Karpas-422 (cell line): ENCODE measurements around the gene CNTNAP2. TPM values are rescaled to one million over a fixed set of nuclear protein-coding genes. Genes with fewer than 3 reads are reported as not detected.

Experiments
- DNase-seq: peaks from one replicate; pipeline ENCODE4 v3.0.0-alpha.2; 2015
- H2AFZ ChIP-seq: fragments of 200-600 bp; sonication (generic); 2 replicates; pipeline ENCODE4 v1.6.1; 2014; ENCODE audit warnings: antibody characterized with exemption, low read length, mixed read lengths
- H3K27ac ChIP-seq: fragments of 200-600 bp; sonication (generic); 2 replicates; pipeline ENCODE4 v1.5.1; 2014; ENCODE audit warnings: mild to moderate bottlenecking, low read length, moderate library complexity
- H3K27me3 ChIP-seq: fragments of 200-600 bp; sonication (generic); 2 replicates; pipeline ENCODE4 v1.6.1; 2014; ENCODE audit warnings: low read length, mixed read lengths
- H3K36me3 ChIP-seq: fragments of 200-600 bp; sonication (generic); 2 replicates; pipeline ENCODE4 v1.6.1; 2014; ENCODE audit warnings: low read length, mixed read lengths; ENCODE audit not compliant: insufficient read depth
- H3K4me1 ChIP-seq: fragments of 200-600 bp; sonication (generic); 2 replicates; pipeline ENCODE4 v1.6.1; 2014; ENCODE audit warnings: mild to moderate bottlenecking, low read length, mixed read lengths
- H3K4me2 ChIP-seq: fragments of 200-600 bp; sonication (generic); 2 replicates; pipeline ENCODE4 v1.6.1; 2014; ENCODE audit warnings: low read length, low read depth, mild to moderate bottlenecking; ENCODE audit not compliant: poor library complexity, severe bottlenecking
- H3K4me3 ChIP-seq: fragments of 200-600 bp; sonication (generic); 2 replicates; pipeline ENCODE4 v1.5.1; 2014; ENCODE audit warnings: mild to moderate bottlenecking, antibody characterized with exemption, low read length, mixed read lengths
- H3K79me2 ChIP-seq: fragments of 200-600 bp; sonication (generic); 2 replicates; pipeline ENCODE4 v1.6.1; 2014; ENCODE audit warnings: mild to moderate bottlenecking, low read length, mixed read lengths
- H3K9ac ChIP-seq: fragments of 200-600 bp; sonication (generic); 2 replicates; pipeline ENCODE4 v1.6.0; 2014; ENCODE audit warnings: low read length
- H3K9me2 ChIP-seq: fragments of 200-600 bp; sonication (generic), shearing (Covaris generic); replicated peaks from 2 replicates; pipeline ENCODE4 v1.6.0; 2014; ENCODE audit warnings: mild to moderate bottlenecking, low read length, moderate library complexity; ENCODE audit not compliant: insufficient read depth
- H3K9me3 ChIP-seq: fragments of 300-700, 200-600 bp; sonication (generic); 2 replicates; pipeline ENCODE4 v1.6.1; 2014; ENCODE audit warnings: low read length, mixed read lengths
- H4K20me1 ChIP-seq: fragments of 200-600 bp; sonication (generic); 2 replicates; pipeline ENCODE4 v1.6.1; 2014; ENCODE audit warnings: mild to moderate bottlenecking, antibody characterized with exemption, low read length, low read depth; ENCODE audit not compliant: insufficient read depth
- total RNA-seq: library from RNA; depleted of rRNA; stranded (reverse); fragments of >200 nt; shearing (Covaris generic); gene quantifications from 2 replicates; pipeline ENCODE4 v1.2.3, GENCODE V29; 2014; ENCODE audit warnings: low replicate concordance

CNTNAP2 gene
- total RNA-seq, 1 experiment from 2014 or later: not detected

DNA sequence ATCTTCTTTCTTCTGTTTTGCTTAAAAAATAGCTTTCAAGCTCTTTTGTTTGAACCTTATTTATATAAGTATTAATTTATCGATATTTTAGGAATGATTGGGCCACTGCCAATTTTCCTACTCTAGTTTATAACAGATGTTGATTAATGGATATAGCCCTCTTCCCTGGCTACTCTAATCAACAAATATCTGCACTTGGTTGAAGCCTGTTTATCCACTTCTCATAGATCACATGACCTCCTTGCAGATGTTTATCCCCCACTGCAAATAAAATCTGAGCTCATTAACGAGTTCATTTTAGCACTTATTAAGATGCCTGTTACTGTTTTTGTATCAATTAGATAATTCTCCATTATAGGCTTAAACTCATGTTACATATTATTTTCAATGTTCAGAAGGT lies 715.3 kb downstream of the CNTNAP2 start:
- H3K4me2 ChIP-seq: no peak overlapping the region
- no peak for DNase-seq
- no peaks in the 10 kb centered on the region for H3K27me3 ChIP-seq
- no peak overlapping the region for H2AFZ ChIP-seq
- no peak overlapping the region for H3K4me3 ChIP-seq
- H4K20me1 ChIP-seq: no peaks in the 10 kb centered on the region
- no peaks in the 10 kb centered on the region for H3K4me1 ChIP-seq
- no peaks in the 10 kb centered on the region for H3K79me2 ChIP-seq
- H3K36me3 ChIP-seq: no peaks in the 10 kb centered on the region
- H3K9me3 ChIP-seq: peaks cover 28% of the 10 kb centered on the region
- no peak overlapping the region for H3K9ac ChIP-seq
- no peaks in the 10 kb centered on the region for H3K9me2 ChIP-seq
- no peak overlapping the region for H3K27ac ChIP-seq

DNA sequence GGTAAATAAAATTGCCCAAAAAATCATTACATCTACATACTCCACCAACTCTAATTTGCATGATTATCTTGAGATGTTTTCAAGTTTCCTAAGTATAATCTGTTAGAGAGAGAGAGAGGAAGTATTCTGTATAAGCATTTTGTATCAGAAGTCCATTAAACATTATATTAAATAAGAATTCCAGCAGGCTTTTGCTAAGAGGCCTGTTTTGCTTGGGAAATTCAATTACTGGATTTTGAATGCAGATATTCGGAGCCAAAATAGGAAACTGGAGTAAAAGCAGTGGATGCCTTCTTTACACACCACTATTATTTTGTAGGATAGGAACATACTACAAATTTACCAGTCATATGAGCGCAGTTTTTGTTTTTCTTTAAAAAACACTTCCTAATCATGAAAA lies 727.8 kb downstream of the CNTNAP2 start:
- H3K9me2 ChIP-seq: no peaks in the 10 kb centered on the region
- no peaks in the 10 kb centered on the region for H3K79me2 ChIP-seq
- no peak overlapping the region for H2AFZ ChIP-seq
- H3K4me3 ChIP-seq: no peak overlapping the region
- no peak overlapping the region for H3K4me2 ChIP-seq
- H3K9ac ChIP-seq: no peak overlapping the region
- no peak for DNase-seq
- H3K36me3 ChIP-seq: no peaks in the 10 kb centered on the region
- H3K4me1 ChIP-seq: no peaks in the 10 kb centered on the region
- no peaks in the 10 kb centered on the region for H3K27me3 ChIP-seq
- no peak overlapping the region for H3K27ac ChIP-seq
- peaks cover 32% of the 10 kb centered on the region for H3K9me3 ChIP-seq
- no peaks in the 10 kb centered on the region for H4K20me1 ChIP-seq

- Histone ChIP-seq H4K20me1 (no peaks in the 10 kb centered on the region), H3K27me3 (no peaks in the 10 kb centered on the region), H3K27ac (no peak overlapping the region), H3K79me2 (no peaks in the 10 kb centered on the region), H2AFZ (no peak overlapping the region), H3K9me3 (peaks cover 31% of the 10 kb centered on the region), H3K4me3 (no peak overlapping the region), H3K36me3 (no peaks in the 10 kb centered on the region), H3K9me2 (no peaks in the 10 kb centered on the region), H3K4me1 (no peaks in the 10 kb centered on the region), H3K9ac (no peak overlapping the region), H3K4me2 (no peak overlapping the region)
- no peak for DNase-seq
These were observed 742.1 kb downstream of the CNTNAP2 start for GRCh38 chr7:146858690-146859089.

DNA sequence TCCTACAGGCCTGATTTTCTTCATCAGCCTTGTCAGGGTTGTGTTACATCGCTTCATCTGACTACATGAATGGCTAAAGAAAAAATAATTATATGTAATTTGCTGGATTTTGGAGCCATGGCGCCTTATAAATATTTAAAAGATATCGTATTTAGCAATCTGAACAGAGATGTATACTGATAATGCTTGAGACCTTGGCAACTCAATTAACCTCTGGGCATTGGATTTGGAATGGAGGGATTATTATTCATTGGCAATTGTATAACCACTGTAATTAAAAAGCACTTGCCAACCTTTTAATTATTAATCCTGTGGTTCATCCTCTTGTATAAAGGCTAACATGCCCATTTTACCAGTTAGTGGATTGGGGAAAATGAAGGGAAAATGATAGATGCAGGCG lies 745.1 kb downstream of the CNTNAP2 start:
- H3K9ac ChIP-seq: no peak overlapping the region
- H4K20me1 ChIP-seq: no peaks in the 10 kb centered on the region
- H3K9me2 ChIP-seq: no peaks in the 10 kb centered on the region
- no peak overlapping the region for H3K4me3 ChIP-seq
- no peaks in the 10 kb centered on the region for H3K79me2 ChIP-seq
- H2AFZ ChIP-seq: no peak overlapping the region
- H3K36me3 ChIP-seq: no peaks in the 10 kb centered on the region
- H3K4me2 ChIP-seq: no peak overlapping the region
- H3K27ac ChIP-seq: no peak overlapping the region
- DNase-seq: no peak
- H3K4me1 ChIP-seq: no peaks in the 10 kb centered on the region
- no peaks in the 10 kb centered on the region for H3K27me3 ChIP-seq
- peaks cover 24% of the 10 kb centered on the region for H3K9me3 ChIP-seq

- Histone ChIP-seq H2AFZ (no peak overlapping the region; the same call in 1 of the 2 replicates), H3K9me3 (peaks cover 20% of the 10 kb centered on the region), H3K4me3 (no peak overlapping the region), H3K27ac (no peak overlapping the region), H3K9ac (no peak overlapping the region), H4K20me1 (no peaks in the 10 kb centered on the region), H3K27me3 (no peaks in the 10 kb centered on the region), H3K79me2 (no peaks in the 10 kb centered on the region), H3K4me1 (no peaks in the 10 kb centered on the region), H3K36me3 (no peaks in the 10 kb centered on the region), H3K9me2 (no peaks in the 10 kb centered on the region), H3K4me2 (no peak overlapping the region)
- no peak for DNase-seq
These were observed 745.8 kb downstream of the CNTNAP2 start for GRCh38 chr7:146862415-146862814.

GRCh38 chr7:146864644-146865043 lies 748.0 kb downstream of the CNTNAP2 start:
- DNase-seq: no peak
- H3K4me3 ChIP-seq: no peak overlapping the region
- no peaks in the 10 kb centered on the region for H3K9me2 ChIP-seq
- no peaks in the 10 kb centered on the region for H3K79me2 ChIP-seq
- H3K27ac ChIP-seq: no peak overlapping the region
- peaks cover 16% of the 10 kb centered on the region for H3K9me3 ChIP-seq
- no peaks in the 10 kb centered on the region for H3K4me1 ChIP-seq
- no peaks in the 10 kb centered on the region for H4K20me1 ChIP-seq
- no peak overlapping the region for H3K4me2 ChIP-seq
- H2AFZ ChIP-seq: no peak overlapping the region
- no peaks in the 10 kb centered on the region for H3K36me3 ChIP-seq
- H3K9ac ChIP-seq: no peak overlapping the region
- H3K27me3 ChIP-seq: no peaks in the 10 kb centered on the region

DNA sequence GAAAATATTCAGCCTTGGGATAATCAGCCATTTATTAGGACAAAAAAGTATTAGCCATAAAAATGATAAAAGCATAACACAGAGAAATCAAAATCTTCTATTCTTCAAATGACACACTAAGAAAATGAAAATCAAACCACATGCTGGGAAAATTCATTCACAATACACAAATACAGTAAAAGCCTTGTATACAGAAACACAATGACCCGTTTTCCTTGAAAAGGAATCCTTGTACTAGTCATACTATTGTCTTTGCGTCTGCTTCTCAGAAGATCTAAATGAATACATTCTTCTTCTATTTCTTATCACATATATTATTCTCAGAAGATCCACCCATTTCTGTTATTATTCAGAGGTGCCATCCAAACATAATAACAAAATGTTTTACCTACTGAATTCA lies 749.1 kb downstream of the CNTNAP2 start:
- H4K20me1 ChIP-seq: no peaks in the 10 kb centered on the region
- no peaks in the 10 kb centered on the region for H3K4me1 ChIP-seq
- H3K27ac ChIP-seq: no peak overlapping the region
- no peaks in the 10 kb centered on the region for H3K36me3 ChIP-seq
- H3K27me3 ChIP-seq: no peaks in the 10 kb centered on the region
- no peak overlapping the region for H3K4me3 ChIP-seq
- no peaks in the 10 kb centered on the region for H3K9me2 ChIP-seq
- H3K79me2 ChIP-seq: no peaks in the 10 kb centered on the region
- peaks cover 16% of the 10 kb centered on the region for H3K9me3 ChIP-seq
- DNase-seq: no peak
- H3K4me2 ChIP-seq: no peak overlapping the region
- H3K9ac ChIP-seq: no peak overlapping the region
- no peak overlapping the region for H2AFZ ChIP-seq

GRCh38 chr7:146874722-146875121 lies 758.1 kb downstream of the CNTNAP2 start:
- Histone ChIP-seq H3K9me3 (peaks cover 20% of the 10 kb centered on the region), H3K4me2 (no peak overlapping the region), H3K27ac (no peak overlapping the region), H3K36me3 (no peaks in the 10 kb centered on the region), H3K4me1 (no peaks in the 10 kb centered on the region), H3K9ac (no peak overlapping the region), H3K4me3 (no peak overlapping the region), H3K9me2 (no peaks in the 10 kb centered on the region), H3K79me2 (no peaks in the 10 kb centered on the region), H3K27me3 (no peaks in the 10 kb centered on the region), H4K20me1 (no peaks in the 10 kb centered on the region), H2AFZ (no peak overlapping the region)
- no peak for DNase-seq

DNA sequence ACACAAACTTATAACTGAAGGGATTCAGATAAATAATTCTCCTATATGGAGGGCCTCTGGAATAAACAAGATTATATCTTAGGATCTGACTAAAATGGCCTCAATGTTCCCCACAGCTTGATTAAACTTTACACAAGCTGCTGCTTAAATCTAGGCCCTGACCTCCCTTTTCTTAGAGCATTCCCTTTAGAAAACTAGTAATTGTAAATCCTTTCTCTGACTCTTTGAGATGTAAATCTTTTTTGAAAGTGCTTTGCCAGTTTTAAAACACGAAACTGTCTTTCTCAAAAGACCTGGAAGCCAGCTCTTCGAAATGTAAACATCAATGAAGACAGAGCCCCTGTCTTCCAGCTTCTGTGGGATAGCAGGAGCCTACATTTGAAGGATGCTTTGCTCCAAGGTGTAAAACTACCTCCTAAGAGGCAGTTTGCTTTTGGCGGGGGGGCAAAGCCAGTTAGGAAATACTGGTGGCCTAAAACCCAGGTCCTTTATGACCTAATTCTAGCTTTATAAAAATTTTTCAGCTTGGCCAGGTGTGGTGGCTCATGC lies 758.7 kb downstream of the CNTNAP2 start:
- Histone ChIP-seq H3K4me1 (no peaks in the 10 kb centered on the region), H3K27ac (no peak overlapping the region), H3K9me2 (no peaks in the 10 kb centered on the region)

More for the DNA sequence above, 758.7 kb downstream of the CNTNAP2 start:
- no peak for DNase-seq
- no peaks in the 10 kb centered on the region for H3K36me3 ChIP-seq
- no peak overlapping the region for H3K4me2 ChIP-seq
- H3K9ac ChIP-seq: no peak overlapping the region
- H3K4me3 ChIP-seq: no peak overlapping the region
- H3K79me2 ChIP-seq: no peaks in the 10 kb centered on the region
- no peak overlapping the region for H2AFZ ChIP-seq
- no peaks in the 10 kb centered on the region for H3K27me3 ChIP-seq
- H3K9me3 ChIP-seq: peaks cover 20% of the 10 kb centered on the region
- no peaks in the 10 kb centered on the region for H4K20me1 ChIP-seq
